ENCODE results near the gene SLIT3.

SLIT3 gene

GRCh38 chr5:168679515-168679920, 621.4 kb downstream of the SLIT3 start:
- DNase-seq: peak; percentile 95

GRCh38 chr5:168676501-168676900, 624.4 kb downstream of the SLIT3 start:
- no peak for DNase-seq

DNA sequence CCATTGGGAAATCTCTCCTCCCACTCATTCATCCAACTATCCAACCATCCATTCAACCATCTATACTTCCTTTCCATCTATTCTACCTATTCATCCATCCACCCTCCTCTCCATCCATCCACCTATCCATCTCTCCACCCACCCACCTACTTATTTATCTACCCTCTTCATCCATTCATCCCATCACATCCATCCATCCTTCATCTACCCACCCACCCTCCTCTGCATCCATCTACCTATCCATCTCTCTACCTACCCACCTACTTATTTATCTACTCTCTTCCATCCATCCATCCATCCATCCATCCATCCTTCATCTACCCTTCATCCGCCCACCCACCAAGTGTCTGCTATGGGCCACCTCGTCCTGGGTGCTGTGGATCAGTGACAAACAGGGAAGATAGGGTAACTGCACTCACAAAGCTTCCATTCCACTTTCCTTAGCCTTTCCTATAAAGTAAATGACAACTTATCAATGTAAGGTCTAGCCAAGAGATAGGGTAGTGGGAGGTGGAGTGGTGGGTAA, 625.0 kb downstream of the SLIT3 start:
- no peak for DNase-seq

GRCh38 chr5:168674893-168675482, 626.0 kb downstream of the SLIT3 start:
- no peak for DNase-seq

DNA sequence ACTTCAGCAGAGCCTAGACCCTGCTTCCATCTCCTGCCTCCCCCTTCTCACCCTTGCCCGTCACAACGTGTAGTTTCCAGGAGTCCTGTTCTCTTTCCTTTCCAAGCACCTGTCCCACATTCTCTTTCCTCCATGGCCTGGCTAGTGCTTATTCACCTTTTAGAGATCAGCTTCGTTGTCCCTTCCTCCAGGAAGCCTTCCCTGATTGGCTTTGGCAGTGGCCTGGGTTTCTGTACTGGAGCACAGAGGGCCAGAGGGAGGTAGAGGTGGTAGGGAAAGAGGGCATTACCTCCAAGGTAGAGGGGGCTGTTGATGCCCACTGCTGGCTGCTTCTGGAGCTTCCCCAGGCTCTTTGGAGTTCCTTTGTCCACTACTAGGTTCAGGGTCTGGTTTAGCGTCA, 628.1 kb downstream of the SLIT3 start:
- no peak for DNase-seq

GRCh38 chr5:168672016-168672415, 628.9 kb downstream of the SLIT3 start:
- DNase-seq: no peak

- DNase-seq: no peak
These were observed 629.9 kb downstream of the SLIT3 start for GRCh38 chr5:168670881-168671575.

GRCh38 chr5:168669668-168670378, 631.1 kb downstream of the SLIT3 start:
- no peak for DNase-seq

GRCh38 chr5:168669156-168669555, 631.8 kb downstream of the SLIT3 start:
- DNase-seq: no peak

DNA sequence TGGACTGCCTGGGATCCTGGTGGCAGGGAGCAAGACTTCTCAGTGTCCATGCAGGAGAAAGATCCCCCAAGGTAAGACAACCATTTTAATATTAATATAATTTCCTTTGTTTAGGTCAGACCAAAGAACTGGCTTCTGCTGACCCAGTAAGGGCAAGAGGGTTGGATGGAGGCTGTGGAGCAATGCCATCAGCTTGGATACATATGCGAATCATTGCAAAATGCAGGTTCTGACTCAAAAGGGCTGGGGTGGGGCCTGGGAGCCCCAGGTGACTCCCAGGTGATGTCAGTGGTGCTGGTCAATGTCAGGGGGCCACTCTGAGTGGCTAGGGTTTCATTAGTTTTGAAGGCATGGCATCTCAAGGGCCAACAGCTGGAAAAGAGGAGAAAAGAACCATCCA, 632.9 kb downstream of the SLIT3 start:
- no peak for DNase-seq

DNA sequence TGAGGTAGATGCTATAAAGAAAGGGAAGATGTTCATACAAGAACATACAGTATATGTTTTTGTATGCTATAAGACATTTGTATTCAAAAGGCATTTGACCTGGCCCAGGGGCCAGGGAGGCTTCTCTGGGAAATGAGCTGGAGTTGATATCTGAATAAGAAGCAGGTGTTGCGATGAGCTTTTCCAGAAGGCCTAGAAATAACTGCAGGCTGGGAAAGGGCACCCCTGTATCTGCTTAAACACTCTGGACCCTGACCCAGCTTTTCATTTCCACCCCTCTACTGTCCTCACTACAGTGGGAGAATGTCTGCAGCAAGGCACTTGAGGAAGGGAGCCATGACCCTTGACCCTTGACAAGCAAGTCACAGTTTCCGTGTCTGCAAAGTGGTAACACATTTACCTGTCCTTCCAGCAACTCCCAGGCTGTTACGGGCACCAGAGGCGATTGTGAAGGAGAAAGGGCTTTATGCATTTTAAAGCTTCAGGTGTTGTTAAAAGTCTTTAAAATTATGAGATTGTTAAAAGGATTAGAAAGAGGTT, 633.6 kb downstream of the SLIT3 start:
- no peak for DNase-seq

DNA sequence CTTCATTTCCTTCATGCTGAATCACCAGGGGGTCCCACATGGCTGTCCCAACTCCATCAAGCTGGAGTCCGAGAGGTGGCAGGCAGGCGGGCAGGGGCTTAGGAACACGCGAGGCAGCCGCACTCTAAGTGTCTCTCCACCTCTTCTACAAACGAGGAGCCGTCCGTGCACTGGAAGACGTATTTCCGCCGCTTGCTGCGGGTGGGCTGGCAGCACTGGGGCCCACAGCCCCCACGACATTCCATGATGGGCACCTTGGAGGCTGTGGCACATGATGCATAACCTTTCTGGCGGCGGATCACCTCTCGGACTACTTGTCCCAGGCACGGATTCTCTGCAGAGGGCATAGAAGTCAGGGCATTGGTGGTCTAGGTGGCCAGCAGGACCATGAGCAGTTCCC, 634.6 kb downstream of the SLIT3 start:
- no peak for DNase-seq

DNA sequence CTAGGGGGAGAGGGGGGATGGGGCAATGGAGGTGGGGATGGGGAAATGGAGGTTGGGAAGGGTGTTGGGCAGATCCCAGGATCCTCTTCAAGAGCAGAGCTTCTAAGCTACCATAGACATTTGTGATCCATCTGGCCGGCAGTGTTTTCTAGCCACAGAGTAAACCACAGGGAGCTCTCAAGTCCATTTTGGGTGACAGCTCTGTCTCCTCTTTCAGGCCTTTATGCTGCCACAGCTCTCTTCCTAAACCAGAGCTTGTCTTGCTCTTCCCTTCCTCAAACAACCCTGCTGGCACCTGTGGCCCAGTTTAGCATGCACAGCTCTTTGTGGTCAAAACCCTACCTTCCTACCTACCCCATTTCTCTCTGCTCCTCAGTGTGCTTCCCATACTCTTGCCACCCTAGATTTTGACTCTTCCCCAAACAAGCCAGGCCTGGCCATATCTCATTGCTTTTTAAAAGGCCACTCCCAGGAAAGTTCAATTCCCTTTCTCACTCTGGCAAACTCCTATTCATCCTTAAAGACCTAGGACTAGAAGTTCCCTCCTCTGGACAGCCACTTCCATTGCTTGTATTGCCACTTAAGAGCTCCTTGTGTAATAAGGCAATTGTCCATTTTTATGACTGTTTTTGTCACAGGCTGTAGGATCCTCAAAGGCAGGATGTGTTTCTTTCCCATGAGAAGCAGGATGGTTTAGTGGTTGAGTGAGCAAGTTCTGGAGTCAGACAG, 637.5 kb downstream of the SLIT3 start:
- DNase-seq: no peak

DNA sequence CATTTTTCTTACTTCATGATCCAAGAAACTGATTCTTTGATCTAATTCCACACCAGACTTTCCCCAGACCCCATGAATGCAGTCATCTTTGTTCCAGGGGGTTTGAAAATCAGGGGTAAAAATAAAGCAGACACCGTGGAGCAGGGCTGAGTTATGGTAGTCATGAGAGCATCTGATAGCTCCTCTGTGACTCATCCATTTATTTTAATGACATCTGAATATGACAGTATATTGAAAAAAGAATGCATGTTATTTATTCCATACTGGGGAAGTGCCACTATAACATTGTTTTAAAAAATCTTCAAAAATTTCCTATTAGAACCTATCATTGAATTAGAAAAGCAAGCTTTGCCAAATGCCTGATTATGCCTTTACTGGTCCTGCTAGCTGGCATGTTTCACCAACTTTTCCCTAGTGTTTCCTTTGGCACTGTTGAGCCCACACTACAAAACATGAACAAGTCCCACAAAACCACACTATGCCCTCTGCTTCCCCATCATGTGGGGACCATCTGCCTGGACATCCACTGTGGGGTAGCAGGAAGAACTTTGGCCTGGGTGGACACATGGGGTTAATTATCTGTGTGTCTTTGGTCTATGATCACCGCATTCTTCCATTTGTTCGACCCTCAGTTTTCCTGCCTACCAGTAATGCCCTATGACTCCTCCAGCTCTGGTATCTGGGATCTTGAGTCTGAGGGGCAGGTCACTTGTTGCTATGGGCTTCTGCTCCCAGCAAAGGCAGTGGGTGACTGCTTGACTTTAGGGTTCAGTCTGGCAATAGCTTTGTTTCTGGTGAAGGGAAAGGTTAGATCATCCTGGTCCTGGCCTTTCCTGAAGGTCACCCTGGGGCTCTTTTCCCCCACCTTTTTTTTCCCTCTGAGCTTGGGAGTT, 639.1 kb downstream of the SLIT3 start:
- no peak for DNase-seq

DNA sequence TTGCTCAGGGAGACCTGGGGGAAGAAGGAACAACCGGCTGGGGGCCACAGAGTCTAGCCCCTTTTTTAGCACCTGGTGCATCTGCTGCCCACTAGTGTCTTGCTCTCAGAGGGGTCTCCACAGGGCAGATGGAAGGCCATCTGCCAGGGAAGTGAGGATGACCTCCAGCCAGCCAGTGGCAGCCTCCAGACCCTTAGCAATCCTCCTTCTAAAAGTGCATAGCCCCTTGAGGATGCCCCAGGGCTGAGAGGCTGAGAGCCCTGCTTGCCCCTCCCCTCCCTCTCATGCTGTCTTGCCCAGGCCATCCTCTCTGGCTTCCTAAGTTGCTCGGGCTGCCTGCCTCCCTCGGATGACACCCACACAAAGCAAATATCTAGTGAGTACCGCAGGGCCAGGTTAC, 640.2 kb downstream of the SLIT3 start:
- no peak for DNase-seq

DNA sequence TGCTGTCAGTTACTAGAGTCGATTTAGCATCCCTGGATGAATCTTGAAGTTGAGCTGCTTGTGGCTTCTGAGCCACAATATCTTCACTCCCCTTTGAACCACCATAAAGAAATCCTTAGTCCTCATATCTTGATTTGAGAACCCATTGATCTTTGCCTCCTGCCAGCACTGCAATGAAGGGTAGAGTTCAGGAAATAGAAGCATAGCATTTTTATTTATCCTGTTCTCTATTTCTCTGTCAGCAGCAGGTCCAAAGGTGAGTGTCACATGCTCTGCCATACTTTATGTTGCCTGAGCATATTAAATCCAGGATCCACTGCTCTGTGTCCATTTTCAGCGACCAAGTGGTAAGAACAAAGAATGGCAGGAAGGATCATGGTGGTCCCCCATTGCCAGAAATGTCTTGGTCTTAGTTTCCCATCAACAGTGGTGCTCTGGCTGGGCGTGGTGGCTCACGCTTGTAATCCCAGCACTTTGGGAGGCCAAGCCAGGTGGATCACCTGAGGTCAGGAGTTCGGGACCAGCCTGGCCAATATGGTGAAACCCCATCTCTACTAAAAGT, 641.6 kb downstream of the SLIT3 start:
- DNase-seq: no peak

DNA sequence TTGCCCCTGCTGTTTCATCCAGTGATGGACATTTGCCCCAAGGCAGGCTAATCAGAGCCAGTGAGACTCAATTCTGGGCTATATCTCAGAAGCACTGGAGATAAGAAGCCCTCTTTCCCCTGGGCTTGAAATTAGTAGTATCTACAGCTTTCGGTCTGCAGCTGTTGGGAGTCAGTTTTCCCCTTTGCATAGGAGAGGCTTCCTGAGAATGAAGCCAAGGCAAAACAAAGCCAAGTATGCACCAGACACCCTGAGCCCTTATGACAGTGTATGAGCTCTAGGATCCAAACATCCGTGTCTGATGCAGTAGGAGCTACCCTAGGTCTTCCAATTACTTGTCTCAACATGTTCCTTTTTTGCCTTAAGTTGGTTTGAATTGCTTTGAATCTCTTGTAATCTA, 642.5 kb downstream of the SLIT3 start:
- peak; percentile 24 for DNase-seq

DNA sequence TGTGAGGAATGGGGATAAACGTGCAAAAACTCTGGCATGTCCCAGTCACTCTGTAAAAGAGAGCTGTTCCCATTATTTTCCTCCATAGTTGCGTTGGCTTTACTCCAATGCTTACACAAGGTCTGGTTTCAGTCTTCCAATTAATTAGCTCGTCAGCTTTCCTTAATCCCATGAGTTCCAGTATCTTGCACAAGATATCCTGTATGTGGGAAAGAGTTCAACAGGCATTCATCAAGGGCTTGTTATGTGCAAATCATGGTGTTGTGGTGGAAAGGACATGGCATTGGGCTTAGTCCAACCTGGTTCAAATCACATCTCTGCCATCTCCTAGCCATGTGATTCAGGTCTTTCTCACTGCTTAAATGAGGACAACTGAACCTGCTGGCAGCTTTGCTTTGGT, 644.3 kb downstream of the SLIT3 start:
- peak; percentile 57 for DNase-seq

- DNase-seq: no peak
These were observed 645.6 kb downstream of the SLIT3 start for GRCh38 chr5:168655316-168655715.

- DNase-seq: peak; percentile 84
These were observed 646.7 kb downstream of the SLIT3 start for GRCh38 chr5:168654211-168654721.

GRCh38 chr5:168653626-168654025, 647.3 kb downstream of the SLIT3 start:
- no peak for DNase-seq
